BLaER1 treated with 17β-estradiol and CSF1 and Interleukin-3, amounts not matched to agents 10 nM and 100 nM (cell line): Measurements from ENCODE around the gene CAGE1.
A peak's percentile ranks its signal among the peaks of the same experiment; 100 is the strongest.

ENCODE experiments used
- H3K27ac ChIP-seq, 11 experiments: shearing (Covaris generic); formaldehyde crosslinking; 2 replicates each; pipeline ENCODE4 v1.8.1; 2022
- H3K27me3 ChIP-seq, 11 experiments: shearing (Covaris generic); formaldehyde crosslinking; 2 replicates each; pipeline ENCODE4 v1.8.1; 2022
- H3K36me3 ChIP-seq, 11 experiments: shearing (Covaris generic); formaldehyde crosslinking; 2 replicates each; pipeline ENCODE4 v1.8.1; 2022
- H3K4me1 ChIP-seq, 10 experiments: shearing (Covaris generic); formaldehyde crosslinking; 2 replicates each; pipeline ENCODE4 v1.8.1; 2022
- H3K4me2 ChIP-seq, 11 experiments: shearing (Covaris generic); formaldehyde crosslinking; 2 replicates each; pipeline ENCODE4 v1.8.1; 2022
- H3K4me3 ChIP-seq, 10 experiments: shearing (Covaris generic); formaldehyde crosslinking; 2 replicates each; pipeline ENCODE4 v1.8.1; 2022
- H3K9ac ChIP-seq, 11 experiments: shearing (Covaris generic); formaldehyde crosslinking; 2 replicates each; pipeline ENCODE4 v1.8.1; 2022
- H3K9me3 ChIP-seq, 11 experiments: shearing (Covaris generic); formaldehyde crosslinking; replicated peaks in 1 of 11; 2 replicates each; pipeline ENCODE4 v1.8.1; 2022
- H4K20me1 ChIP-seq, 11 experiments: shearing (Covaris generic); formaldehyde crosslinking; 2 replicates each; pipeline ENCODE4 v1.8.1; 2022
- Cebpa-rat ChIP-seq, 11 experiments: shearing (Covaris generic); IDR thresholded peaks; 2 replicates each; pipeline ENCODE4 v1.8.1; 2022

Gene CAGE1

GRCh38 chr6:7414811-7415210, 25.3 kb upstream of the CAGE1 start:
- no peak overlapping the region for H3K27ac ChIP-seq
- H3K27me3 ChIP-seq = no peaks in the 10 kb centered on the region
- H3K36me3 ChIP-seq = peaks cover 87 to 100% (median 97%) of the 10 kb centered on the region in 11 experiments
- no peaks in the 10 kb centered on the region for H3K9me3 ChIP-seq
- no peak overlapping the region for H3K9ac ChIP-seq
- TF ChIP-seq Cebpa-rat (IDR thresholded peaks at IDR 0.05) = no peak
- peaks cover 0 to 5% (median 0%) of the 10 kb centered on the region in 10 experiments; a peak in 1 of 20 replicates for H3K4me1 ChIP-seq
- no peak overlapping the region for H3K4me2 ChIP-seq
- H3K4me3 ChIP-seq = no peak overlapping the region
- peaks cover 0 to 4% (median 0%) of the 10 kb centered on the region in 11 experiments; a peak in 1 of 22 replicates for H4K20me1 ChIP-seq

GRCh38 chr6:7413151-7413823, 23.7 kb upstream of the CAGE1 start:
- Histone ChIP-seq H3K4me1 (peaks cover 0 to 5% (median 0%) of the 10 kb centered on the region in 10 experiments; a peak in 1 of 20 replicates), H3K4me3 (no peak overlapping the region), H3K27me3 (no peaks in the 10 kb centered on the region), H3K27ac (no peak overlapping the region), H3K4me2 (no peak overlapping the region), H3K9me3 (no peaks in the 10 kb centered on the region), H4K20me1 (peaks cover 0 to 5% (median 0%) of the 10 kb centered on the region in 11 experiments; a peak in 1 of 22 replicates), H3K9ac (no peak overlapping the region), H3K36me3 (peaks cover 90 to 100% (median 99%) of the 10 kb centered on the region in 11 experiments)
- no peak for TF ChIP-seq Cebpa-rat (IDR thresholded peaks at IDR 0.05)

- Histone ChIP-seq H3K9me3 (no peaks in the 10 kb centered on the region), H3K27me3 (no peaks in the 10 kb centered on the region), H3K4me3 (no peak overlapping the region), H3K27ac (no peak overlapping the region), H3K9ac (no peak overlapping the region), H3K4me1 (peaks cover 0 to 5% (median 0%) of the 10 kb centered on the region in 10 experiments; a peak in 1 of 20 replicates), H3K36me3 (peaks cover 91 to 100% (median 99%) of the 10 kb centered on the region in 11 experiments), H4K20me1 (peaks cover 0 to 10% (median 0%) of the 10 kb centered on the region in 11 experiments; a peak in 1 of 22 replicates), H3K4me2 (no peak overlapping the region)
- TF ChIP-seq Cebpa-rat (IDR thresholded peaks at IDR 0.05) = no peak
These were observed 21.8 kb upstream of the CAGE1 start for GRCh38 chr6:7411328-7411727.

- H3K4me1 ChIP-seq = peaks cover 0 to 5% (median 0%) of the 10 kb centered on the region in 10 experiments; a peak in 1 of 20 replicates
- no peak overlapping the region for H3K4me3 ChIP-seq
- H3K27me3 ChIP-seq = no peaks in the 10 kb centered on the region
- no peak overlapping the region for H3K27ac ChIP-seq
- no peaks in the 10 kb centered on the region for H3K9me3 ChIP-seq
- H3K9ac ChIP-seq = no peak overlapping the region
- peaks cover 0 to 10% (median 0%) of the 10 kb centered on the region in 11 experiments; a peak in 1 of 22 replicates for H4K20me1 ChIP-seq
- TF ChIP-seq Cebpa-rat (IDR thresholded peaks at IDR 0.05) = no peak
- no peak overlapping the region for H3K4me2 ChIP-seq
- H3K36me3 ChIP-seq = peaks cover 93 to 100% (median 99%) of the 10 kb centered on the region in 11 experiments
These were observed 21.3 kb upstream of the CAGE1 start for GRCh38 chr6:7410851-7411250.

GRCh38 chr6:7409740-7410139, 20.2 kb upstream of the CAGE1 start:
- H4K20me1 ChIP-seq = peaks cover 0 to 10% (median 0%) of the 10 kb centered on the region in 11 experiments; a peak in 1 of 22 replicates
- TF ChIP-seq Cebpa-rat (IDR thresholded peaks at IDR 0.05) = no peak
- no peak overlapping the region for H3K27ac ChIP-seq
- H3K4me2 ChIP-seq = no peak overlapping the region
- H3K27me3 ChIP-seq = no peaks in the 10 kb centered on the region
- no peaks in the 10 kb centered on the region for H3K9me3 ChIP-seq
- H3K4me1 ChIP-seq = peaks cover 0 to 5% (median 0%) of the 10 kb centered on the region in 10 experiments; a peak in 1 of 20 replicates
- H3K36me3 ChIP-seq = peaks cover 93 to 100% (median 99%) of the 10 kb centered on the region in 11 experiments
- H3K4me3 ChIP-seq = no peak overlapping the region
- H3K9ac ChIP-seq = no peak overlapping the region

GRCh38 chr6:7406743-7407142, 17.2 kb upstream of the CAGE1 start:
- H3K9ac ChIP-seq = no peak overlapping the region
- no peak overlapping the region for H3K4me2 ChIP-seq
- no peak overlapping the region for H3K4me3 ChIP-seq
- H3K27ac ChIP-seq = no peak overlapping the region
- H4K20me1 ChIP-seq = peaks cover 0 to 10% (median 0%) of the 10 kb centered on the region in 11 experiments; a peak in 1 of 22 replicates
- H3K27me3 ChIP-seq = no peaks in the 10 kb centered on the region
- TF ChIP-seq Cebpa-rat (IDR thresholded peaks at IDR 0.05) = no peak
- peaks cover 80 to 100% (median 100%) of the 10 kb centered on the region in 11 experiments for H3K36me3 ChIP-seq
- peaks cover 0 to 14% (median 0%) of the 10 kb centered on the region in 10 experiments; a peak in 4 of 20 replicates for H3K4me1 ChIP-seq
- no peaks in the 10 kb centered on the region for H3K9me3 ChIP-seq

- Histone ChIP-seq H3K4me1 (peaks cover 0 to 14% (median 0%) of the 10 kb centered on the region in 10 experiments; a peak in 4 of 20 replicates), H3K36me3 (peaks cover 77 to 100% (median 100%) of the 10 kb centered on the region in 11 experiments)
These were observed 15.0 kb upstream of the CAGE1 start for GRCh38 chr6:7404546-7404945.

GRCh38 chr6:7402716-7403115, 13.2 kb upstream of the CAGE1 start:
- Histone ChIP-seq H3K27me3 (no peaks in the 10 kb centered on the region), H3K9me3 (no peaks in the 10 kb centered on the region), H3K4me3 (no peak overlapping the region), H4K20me1 (peaks cover 0 to 28% (median 5%) of the 10 kb centered on the region in 11 experiments; a peak in 8 of 22 replicates), H3K9ac (no peak overlapping the region), H3K27ac (peak overlapping the region in 1 of 11 experiments; percentile 23; a peak in 1 of 22 replicates), H3K36me3 (peaks cover 77 to 100% (median 100%) of the 10 kb centered on the region in 11 experiments), H3K4me1 (peaks cover 0 to 14% (median 0%) of the 10 kb centered on the region in 10 experiments; a peak in 4 of 20 replicates), H3K4me2 (peak overlapping the region in 2 of 11 experiments; percentile 40 to 59; a peak in 3 of 22 replicates)
- no peak for TF ChIP-seq Cebpa-rat (IDR thresholded peaks at IDR 0.05)

More at GRCh38 chr6:7404546-7404945, 15.0 kb upstream of the CAGE1 start:
- Histone ChIP-seq H3K27me3 (no peaks in the 10 kb centered on the region), H3K4me2 (no peak overlapping the region), H3K9me3 (no peaks in the 10 kb centered on the region), H3K4me3 (no peak overlapping the region), H4K20me1 (peaks cover 0 to 22% (median 5%) of the 10 kb centered on the region in 11 experiments; a peak in 7 of 22 replicates), H3K9ac (no peak overlapping the region), H3K27ac (no peak overlapping the region)
- no peak for TF ChIP-seq Cebpa-rat (IDR thresholded peaks at IDR 0.05)

GRCh38 chr6:7401075-7401474, 11.5 kb upstream of the CAGE1 start:
- Histone ChIP-seq H4K20me1 (peaks cover 0 to 30% (median 5%) of the 10 kb centered on the region in 11 experiments; a peak in 8 of 22 replicates), H3K9ac (no peak overlapping the region), H3K27ac (no peak overlapping the region), H3K9me3 (no peaks in the 10 kb centered on the region), H3K27me3 (no peaks in the 10 kb centered on the region), H3K4me2 (no peak overlapping the region), H3K4me3 (no peak overlapping the region), H3K36me3 (peaks cover 77 to 100% (median 99%) of the 10 kb centered on the region in 11 experiments), H3K4me1 (peaks cover 0 to 14% (median 0%) of the 10 kb centered on the region in 10 experiments; a peak in 4 of 20 replicates)
- TF ChIP-seq Cebpa-rat (IDR thresholded peaks at IDR 0.05) = no peak
